Measurements from ENCODE around the gene ASB15. TPM values are rescaled to one million over a fixed set of nuclear protein-coding genes. Genes with fewer than 3 reads are reported as not detected.

ASB15 gene
- polyA plus RNA-seq, 2 donors, result not detected

- Histone ChIP-seq H3K4me1 (ENCODE audit: control insufficient read depth in 2 of 2, insufficient read depth in 2 of 2, low read length in 1 of 2) (peaks cover 0 to 3% of the 10 kb centered on the region in 2 donors), H3K9me3 (ENCODE audit: control insufficient read depth in 2 of 2, insufficient read depth in 1 of 2, low read depth in 1 of 2, low read length in 1 of 2) (no peaks in the 10 kb centered on the region), H3K4me3 (ENCODE audit: low read depth in 1 of 2, low read length in 2 of 2) (no peak overlapping the region), H3K27ac (ENCODE audit: low read depth in 2 of 2, low read length in 1 of 2) (no peak overlapping the region), H3K36me3 (ENCODE audit: control insufficient read depth in 2 of 2, insufficient read depth in 2 of 2, low read length in 1 of 2) (no peaks in the 10 kb centered on the region), H3K27me3 (ENCODE audit: control insufficient read depth in 1 of 2, insufficient read depth in 2 of 2, low read length in 2 of 2) (no peaks in the 10 kb centered on the region)
- WGBS, 2 donors, result 90 to 93% methylated on average over 7 of the region's 7 CpGs
Measured at GRCh38 chr7:123669485-123669884, 67.9 kb downstream of the ASB15 start.

GRCh38 chr7:123673137-123673732 is 71.6 kb downstream of the ASB15 start:
- Histone ChIP-seq H3K27me3 (ENCODE audit: control insufficient read depth in 1 of 2, insufficient read depth in 2 of 2, low read length in 2 of 2) (no peaks in the 10 kb centered on the region), H3K4me1 (ENCODE audit: control insufficient read depth in 2 of 2, insufficient read depth in 2 of 2, low read length in 1 of 2) (peaks cover 0 to 3% of the 10 kb centered on the region in 2 donors), H3K36me3 (ENCODE audit: control insufficient read depth in 2 of 2, insufficient read depth in 2 of 2, low read length in 1 of 2) (no peaks in the 10 kb centered on the region), H3K4me3 (ENCODE audit: low read depth in 1 of 2, low read length in 2 of 2) (no peak overlapping the region), H3K27ac (ENCODE audit: low read depth in 2 of 2, low read length in 1 of 2) (no peak overlapping the region), H3K9me3 (ENCODE audit: control insufficient read depth in 2 of 2, insufficient read depth in 1 of 2, low read depth in 1 of 2, low read length in 1 of 2) (no peaks in the 10 kb centered on the region)
- WGBS, 2 donors, result 80 to 91% methylated on average over 5 of the region's 5 CpGs

GRCh38 chr7:123673752-123674398 is 72.3 kb downstream of the ASB15 start:
- Histone ChIP-seq H3K4me3 (ENCODE audit: low read depth in 1 of 2, low read length in 2 of 2) (no peak overlapping the region), H3K36me3 (ENCODE audit: control insufficient read depth in 2 of 2, insufficient read depth in 2 of 2, low read length in 1 of 2) (no peaks in the 10 kb centered on the region), H3K4me1 (ENCODE audit: control insufficient read depth in 2 of 2, insufficient read depth in 2 of 2, low read length in 1 of 2) (peaks cover 0 to 3% of the 10 kb centered on the region in 2 donors), H3K27ac (ENCODE audit: low read depth in 2 of 2, low read length in 1 of 2) (no peak overlapping the region), H3K9me3 (ENCODE audit: control insufficient read depth in 2 of 2, insufficient read depth in 1 of 2, low read depth in 1 of 2, low read length in 1 of 2) (no peaks in the 10 kb centered on the region), H3K27me3 (ENCODE audit: control insufficient read depth in 1 of 2, insufficient read depth in 2 of 2, low read length in 2 of 2) (no peaks in the 10 kb centered on the region)
- 82 to 84% methylated on average over 3 of the region's 3 CpGs for WGBS, 2 donors

- no peak overlapping the region for H3K27ac ChIP-seq (ENCODE audit: low read depth in 2 of 2, low read length in 1 of 2)
Measured at GRCh38 chr7:123674399-123675180, 73.0 kb downstream of the ASB15 start.

GRCh38 chr7:123675181-123675473 is 73.5 kb downstream of the ASB15 start:
- H3K9me3 ChIP-seq (ENCODE audit: control insufficient read depth in 2 of 2, insufficient read depth in 1 of 2, low read depth in 1 of 2, low read length in 1 of 2), result no peaks in the 10 kb centered on the region
- no peak overlapping the region for H3K27ac ChIP-seq (ENCODE audit: low read depth in 2 of 2, low read length in 1 of 2)
- H3K27me3 ChIP-seq (ENCODE audit: control insufficient read depth in 1 of 2, insufficient read depth in 2 of 2, low read length in 2 of 2), result no peaks in the 10 kb centered on the region
- H3K4me1 ChIP-seq (ENCODE audit: control insufficient read depth in 2 of 2, insufficient read depth in 2 of 2, low read length in 1 of 2), result peaks cover 0 to 3% of the 10 kb centered on the region in 2 donors
- no peaks in the 10 kb centered on the region for H3K36me3 ChIP-seq (ENCODE audit: control insufficient read depth in 2 of 2, insufficient read depth in 2 of 2, low read length in 1 of 2)
- no peak overlapping the region for H3K4me3 ChIP-seq (ENCODE audit: low read depth in 1 of 2, low read length in 2 of 2)

More at GRCh38 chr7:123674399-123675180, 73.0 kb downstream of the ASB15 start:
- H3K27me3 ChIP-seq (ENCODE audit: control insufficient read depth in 1 of 2, insufficient read depth in 2 of 2, low read length in 2 of 2), result no peaks in the 10 kb centered on the region
- WGBS, 2 donors, result 27 to 34% methylated on average over 2 of the region's 2 CpGs
- H3K9me3 ChIP-seq (ENCODE audit: control insufficient read depth in 2 of 2, insufficient read depth in 1 of 2, low read depth in 1 of 2, low read length in 1 of 2), result no peaks in the 10 kb centered on the region
- H3K4me3 ChIP-seq (ENCODE audit: low read depth in 1 of 2, low read length in 2 of 2), result no peak overlapping the region
- no peaks in the 10 kb centered on the region for H3K36me3 ChIP-seq (ENCODE audit: control insufficient read depth in 2 of 2, insufficient read depth in 2 of 2, low read length in 1 of 2)
- H3K4me1 ChIP-seq (ENCODE audit: control insufficient read depth in 2 of 2, insufficient read depth in 2 of 2, low read length in 1 of 2), result peaks cover 0 to 3% of the 10 kb centered on the region in 2 donors

GRCh38 chr7:123677061-123677715 is 75.6 kb downstream of the ASB15 start:
- 89 to 90% methylated on average over 2 of the region's 2 CpGs for WGBS, 2 donors
- Histone ChIP-seq H3K27me3 (ENCODE audit: control insufficient read depth in 1 of 2, insufficient read depth in 2 of 2, low read length in 2 of 2) (no peaks in the 10 kb centered on the region), H3K27ac (ENCODE audit: low read depth in 2 of 2, low read length in 1 of 2) (no peak overlapping the region), H3K4me3 (ENCODE audit: low read depth in 1 of 2, low read length in 2 of 2) (no peak overlapping the region), H3K4me1 (ENCODE audit: control insufficient read depth in 2 of 2, insufficient read depth in 2 of 2, low read length in 1 of 2) (peaks cover 0 to 3% of the 10 kb centered on the region in 2 donors), H3K9me3 (ENCODE audit: control insufficient read depth in 2 of 2, insufficient read depth in 1 of 2, low read depth in 1 of 2, low read length in 1 of 2) (no peaks in the 10 kb centered on the region), H3K36me3 (ENCODE audit: control insufficient read depth in 2 of 2, insufficient read depth in 2 of 2, low read length in 1 of 2) (no peaks in the 10 kb centered on the region)

GRCh38 chr7:123679614-123680013 is 78.0 kb downstream of the ASB15 start:
- WGBS, 2 donors, result 91 to 99% methylated on average over 3 of the region's 3 CpGs
- H3K9me3 ChIP-seq (ENCODE audit: control insufficient read depth in 2 of 2, insufficient read depth in 1 of 2, low read depth in 1 of 2, low read length in 1 of 2), result no peaks in the 10 kb centered on the region
- no peak overlapping the region for H3K27ac ChIP-seq (ENCODE audit: low read depth in 2 of 2, low read length in 1 of 2)
- no peak overlapping the region for H3K4me3 ChIP-seq (ENCODE audit: low read depth in 1 of 2, low read length in 2 of 2)
- H3K4me1 ChIP-seq (ENCODE audit: control insufficient read depth in 2 of 2, insufficient read depth in 2 of 2, low read length in 1 of 2), result no peaks in the 10 kb centered on the region
- H3K27me3 ChIP-seq (ENCODE audit: control insufficient read depth in 1 of 2, insufficient read depth in 2 of 2, low read length in 2 of 2), result no peaks in the 10 kb centered on the region
- H3K36me3 ChIP-seq (ENCODE audit: control insufficient read depth in 2 of 2, insufficient read depth in 2 of 2, low read length in 1 of 2), result no peaks in the 10 kb centered on the region

GRCh38 chr7:123680580-123680979 is 79.0 kb downstream of the ASB15 start:
- no peak overlapping the region for H3K4me3 ChIP-seq (ENCODE audit: low read depth in 1 of 2, low read length in 2 of 2)
- H3K27ac ChIP-seq (ENCODE audit: low read depth in 2 of 2, low read length in 1 of 2), result no peak overlapping the region
- WGBS, 2 donors, result 88 to 91% methylated on average over 3 of the region's 3 CpGs
- no peaks in the 10 kb centered on the region for H3K27me3 ChIP-seq (ENCODE audit: control insufficient read depth in 1 of 2, insufficient read depth in 2 of 2, low read length in 2 of 2)
- H3K4me1 ChIP-seq (ENCODE audit: control insufficient read depth in 2 of 2, insufficient read depth in 2 of 2, low read length in 1 of 2), result no peaks in the 10 kb centered on the region
- no peaks in the 10 kb centered on the region for H3K36me3 ChIP-seq (ENCODE audit: control insufficient read depth in 2 of 2, insufficient read depth in 2 of 2, low read length in 1 of 2)
- no peaks in the 10 kb centered on the region for H3K9me3 ChIP-seq (ENCODE audit: control insufficient read depth in 2 of 2, insufficient read depth in 1 of 2, low read depth in 1 of 2, low read length in 1 of 2)

- WGBS, 2 donors, result 63 to 66% methylated on average over 2 of the region's 2 CpGs
- H3K27ac ChIP-seq (ENCODE audit: low read depth in 2 of 2, low read length in 1 of 2), result no peak overlapping the region
Measured at GRCh38 chr7:123681561-123681960, 79.9 kb downstream of the ASB15 start.

More at GRCh38 chr7:123681561-123681960, 79.9 kb downstream of the ASB15 start:
- Histone ChIP-seq H3K4me3 (ENCODE audit: low read depth in 1 of 2, low read length in 2 of 2) (no peak overlapping the region), H3K4me1 (ENCODE audit: control insufficient read depth in 2 of 2, insufficient read depth in 2 of 2, low read length in 1 of 2) (no peaks in the 10 kb centered on the region), H3K9me3 (ENCODE audit: control insufficient read depth in 2 of 2, insufficient read depth in 1 of 2, low read depth in 1 of 2, low read length in 1 of 2) (no peaks in the 10 kb centered on the region), H3K36me3 (ENCODE audit: control insufficient read depth in 2 of 2, insufficient read depth in 2 of 2, low read length in 1 of 2) (no peaks in the 10 kb centered on the region), H3K27me3 (ENCODE audit: control insufficient read depth in 1 of 2, insufficient read depth in 2 of 2, low read length in 2 of 2) (no peaks in the 10 kb centered on the region)
